Neural cell (in vitro differentiated cells): ENCODE measurements around the gene PLD1. TPM values are rescaled to one million over a fixed set of nuclear protein-coding genes. Genes with fewer than 3 reads are reported as not detected.

Experiments
- H2AFZ ChIP-seq: fragments of 200-600, 300-800 bp; sonication (generic), shearing (Covaris generic); 2 replicates; pipeline ENCODE4 v1.6.0; 2014; ENCODE audit warnings: low read depth, mild to moderate bottlenecking, antibody characterized with exemption, low read length, moderate library complexity
- H3F3A ChIP-seq: fragments of 200-600 bp; shearing (Covaris generic); 2 replicates; pipeline ENCODE4 v1.6.1; 2016; ENCODE audit warnings: mild to moderate bottlenecking, moderate library complexity, mixed read lengths, antibody characterized with exemption, low read length; ENCODE audit not compliant: insufficient read depth, poor library complexity, severe bottlenecking
- H3K27ac ChIP-seq: fragments of 200-600, 300-800 bp; sonication (generic), shearing (Covaris generic); 2 replicates; pipeline ENCODE4 v1.5.1; 2014; ENCODE audit warnings: mild to moderate bottlenecking, low read length, moderate library complexity
- H3K27me3 ChIP-seq: fragments of 300-800, 200-600 bp; sonication (generic), shearing (Covaris generic); 2 replicates; pipeline ENCODE4 v1.6.0; 2014; ENCODE audit warnings: mild to moderate bottlenecking, low read depth, low read length, moderate library complexity; ENCODE audit not compliant: insufficient read depth
- H3K36me3 ChIP-seq: fragments of 300-800, 200-600 bp; sonication (generic), shearing (Covaris generic); 2 replicates; pipeline ENCODE4 v1.5.1; 2014; ENCODE audit warnings: mild to moderate bottlenecking, antibody characterized with exemption, low read length, moderate library complexity; ENCODE audit not compliant: insufficient read depth
- H3K4me2 ChIP-seq: fragments of 300-800, 200-600 bp; sonication (generic), shearing (Covaris generic); 2 replicates; pipeline ENCODE4 v1.6.0; 2014; ENCODE audit warnings: mild to moderate bottlenecking, low read length
- H3K4me3 ChIP-seq: fragments of 300-800, 200-600 bp; sonication (generic), shearing (Covaris generic); 2 replicates; pipeline ENCODE4 v1.5.1; 2014; ENCODE audit warnings: mild to moderate bottlenecking, low read length, moderate library complexity
- H3K79me2 ChIP-seq: fragments of 200-600 bp; shearing (Covaris generic); replicated peaks from 2 replicates; pipeline ENCODE4 v1.6.0; 2014; ENCODE audit warnings: mild to moderate bottlenecking, low read length, moderate library complexity; ENCODE audit not compliant: insufficient read depth
- H3K9ac ChIP-seq: fragments of 300-800, 200-600 bp; sonication (generic), shearing (Covaris generic); 2 replicates; pipeline ENCODE4 v1.6.1; 2016; ENCODE audit warnings: mild to moderate bottlenecking, low read length, mixed read lengths
- H3K9me2 ChIP-seq: fragments of 200-600 bp; shearing (Covaris generic); 2 replicates; pipeline ENCODE4 v1.6.1; 2016; ENCODE audit warnings: mild to moderate bottlenecking, low read length, mixed read lengths; ENCODE audit not compliant: insufficient read depth
- H3K9me3 ChIP-seq: fragments of 200-600, 300-800 bp; sonication (generic), shearing (Covaris generic); 2 replicates; pipeline ENCODE4 v1.6.1; 2016; ENCODE audit warnings: mild to moderate bottlenecking, mixed run types, low read length, moderate library complexity, mixed read lengths
- H4K20me1 ChIP-seq: fragments of 200-600 bp; shearing (Covaris generic); 2 replicates; pipeline ENCODE4 v1.6.1; 2016; ENCODE audit warnings: mild to moderate bottlenecking, mixed run types; ENCODE audit not compliant: insufficient read depth
- EP300 ChIP-seq: fragments of 450-650 bp; conservative IDR thresholded peaks from 2 replicates; pipeline ENCODE4 v1.6.1; 2014; ENCODE audit warnings: antibody characterized with exemption, mild to moderate bottlenecking, moderate library complexity; ENCODE audit not compliant: poor library complexity, severe bottlenecking
- EZH2 ChIP-seq: fragments of 200-600, 300-800 bp; shearing (Covaris generic), sonication (generic); IDR thresholded peaks from 2 replicates; pipeline ENCODE4 v1.6.1; 2014; ENCODE audit warnings: antibody characterized with exemption, low read length, borderline replicate concordance, mild to moderate bottlenecking; ENCODE audit not compliant: insufficient read depth, poor library complexity, severe bottlenecking
- MXI1 ChIP-seq: fragments of 450-650 bp; conservative IDR thresholded peaks from 2 replicates; pipeline ENCODE4 v1.6.1; 2014; ENCODE audit warnings: antibody characterized with exemption, mild to moderate bottlenecking; ENCODE audit not compliant: poor library complexity, severe bottlenecking
- POLR2AphosphoS5 ChIP-seq: IDR thresholded peaks from 2 replicates; pipeline ENCODE4 v1.6.1; 2012
- RAD21 ChIP-seq: fragments of 450-650 bp; conservative IDR thresholded peaks from 2 replicates; pipeline ENCODE4 v1.6.1; 2014; ENCODE audit warnings: antibody characterized with exemption, mild to moderate bottlenecking, moderate library complexity
- SMC3 ChIP-seq: fragments of 450-650 bp; conservative IDR thresholded peaks from 2 replicates; pipeline ENCODE4 v1.6.1; 2014; ENCODE audit warnings: antibody characterized with exemption, mild to moderate bottlenecking, moderate library complexity; ENCODE audit not compliant: poor library complexity
- TAF1 ChIP-seq: IDR thresholded peaks from 2 replicates; pipeline ENCODE4 v1.6.1; 2012; ENCODE audit warnings: low read depth
- polyA plus RNA-seq: library from polyadenylated mRNA; depleted of rRNA; stranded (reverse); fragments of >200 nt; gene quantifications from 2 replicates; pipeline ENCODE4 v1.2.3, GENCODE V29; 2014
- TF ChIP-seq, protein P1 (sequence below): fragments of 450-650 bp; IDR thresholded peaks from 2 replicates; pipeline ENCODE4 v1.5.1; 2014; ENCODE audit warnings: antibody characterized with exemption, mild to moderate bottlenecking, moderate library complexity; ENCODE audit not compliant: poor library complexity, severe bottlenecking
- TF ChIP-seq, protein P2 (sequence below): IDR thresholded peaks from 2 replicates; pipeline ENCODE4 v1.6.1; 2012; ENCODE audit warnings: borderline replicate concordance

Gene PLD1
- polyA plus RNA-seq, 1 donor from 2014 or later = 0.06 TPM

DNA sequence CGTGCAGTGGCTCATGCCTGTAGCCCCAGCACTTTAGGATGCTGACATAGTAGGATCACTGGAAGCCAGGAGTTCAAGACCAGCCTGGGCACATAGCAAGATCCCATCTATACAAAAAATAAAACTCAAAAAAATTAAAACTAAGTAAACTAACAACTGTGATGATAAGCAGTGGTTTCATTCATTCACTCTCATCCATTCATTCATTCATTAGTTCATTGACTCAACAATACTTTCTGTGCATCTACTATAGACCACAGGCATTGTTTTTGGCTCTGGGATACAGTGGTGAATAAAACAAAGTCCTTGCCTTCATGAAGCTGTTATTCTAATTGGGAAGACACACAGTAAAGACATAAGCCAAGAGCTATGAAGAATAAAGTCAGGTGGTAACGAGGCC is 25.3 kb upstream of the PLD1 start:
- no peaks in the 10 kb centered on the region for H4K20me1 ChIP-seq
- TF ChIP-seq, protein P1, sequence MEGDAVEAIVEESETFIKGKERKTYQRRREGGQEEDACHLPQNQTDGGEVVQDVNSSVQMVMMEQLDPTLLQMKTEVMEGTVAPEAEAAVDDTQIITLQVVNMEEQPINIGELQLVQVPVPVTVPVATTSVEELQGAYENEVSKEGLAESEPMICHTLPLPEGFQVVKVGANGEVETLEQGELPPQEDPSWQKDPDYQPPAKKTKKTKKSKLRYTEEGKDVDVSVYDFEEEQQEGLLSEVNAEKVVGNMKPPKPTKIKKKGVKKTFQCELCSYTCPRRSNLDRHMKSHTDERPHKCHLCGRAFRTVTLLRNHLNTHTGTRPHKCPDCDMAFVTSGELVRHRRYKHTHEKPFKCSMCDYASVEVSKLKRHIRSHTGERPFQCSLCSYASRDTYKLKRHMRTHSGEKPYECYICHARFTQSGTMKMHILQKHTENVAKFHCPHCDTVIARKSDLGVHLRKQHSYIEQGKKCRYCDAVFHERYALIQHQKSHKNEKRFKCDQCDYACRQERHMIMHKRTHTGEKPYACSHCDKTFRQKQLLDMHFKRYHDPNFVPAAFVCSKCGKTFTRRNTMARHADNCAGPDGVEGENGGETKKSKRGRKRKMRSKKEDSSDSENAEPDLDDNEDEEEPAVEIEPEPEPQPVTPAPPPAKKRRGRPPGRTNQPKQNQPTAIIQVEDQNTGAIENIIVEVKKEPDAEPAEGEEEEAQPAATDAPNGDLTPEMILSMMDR = no peak
- TF ChIP-seq, protein P2, sequence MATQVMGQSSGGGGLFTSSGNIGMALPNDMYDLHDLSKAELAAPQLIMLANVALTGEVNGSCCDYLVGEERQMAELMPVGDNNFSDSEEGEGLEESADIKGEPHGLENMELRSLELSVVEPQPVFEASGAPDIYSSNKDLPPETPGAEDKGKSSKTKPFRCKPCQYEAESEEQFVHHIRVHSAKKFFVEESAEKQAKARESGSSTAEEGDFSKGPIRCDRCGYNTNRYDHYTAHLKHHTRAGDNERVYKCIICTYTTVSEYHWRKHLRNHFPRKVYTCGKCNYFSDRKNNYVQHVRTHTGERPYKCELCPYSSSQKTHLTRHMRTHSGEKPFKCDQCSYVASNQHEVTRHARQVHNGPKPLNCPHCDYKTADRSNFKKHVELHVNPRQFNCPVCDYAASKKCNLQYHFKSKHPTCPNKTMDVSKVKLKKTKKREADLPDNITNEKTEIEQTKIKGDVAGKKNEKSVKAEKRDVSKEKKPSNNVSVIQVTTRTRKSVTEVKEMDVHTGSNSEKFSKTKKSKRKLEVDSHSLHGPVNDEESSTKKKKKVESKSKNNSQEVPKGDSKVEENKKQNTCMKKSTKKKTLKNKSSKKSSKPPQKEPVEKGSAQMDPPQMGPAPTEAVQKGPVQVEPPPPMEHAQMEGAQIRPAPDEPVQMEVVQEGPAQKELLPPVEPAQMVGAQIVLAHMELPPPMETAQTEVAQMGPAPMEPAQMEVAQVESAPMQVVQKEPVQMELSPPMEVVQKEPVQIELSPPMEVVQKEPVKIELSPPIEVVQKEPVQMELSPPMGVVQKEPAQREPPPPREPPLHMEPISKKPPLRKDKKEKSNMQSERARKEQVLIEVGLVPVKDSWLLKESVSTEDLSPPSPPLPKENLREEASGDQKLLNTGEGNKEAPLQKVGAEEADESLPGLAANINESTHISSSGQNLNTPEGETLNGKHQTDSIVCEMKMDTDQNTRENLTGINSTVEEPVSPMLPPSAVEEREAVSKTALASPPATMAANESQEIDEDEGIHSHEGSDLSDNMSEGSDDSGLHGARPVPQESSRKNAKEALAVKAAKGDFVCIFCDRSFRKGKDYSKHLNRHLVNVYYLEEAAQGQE = no peak
- TF ChIP-seq POLR2AphosphoS5 (no peak), TAF1 (no peak), EZH2 (no peak), EP300 (no peak), RAD21 (no peak)
- no peak overlapping the region for H3K27ac ChIP-seq
- H3K27me3 ChIP-seq = no peaks in the 10 kb centered on the region
- no peaks in the 10 kb centered on the region for H3K36me3 ChIP-seq
- no peaks in the 10 kb centered on the region for H3K9me3 ChIP-seq
- no peaks in the 10 kb centered on the region for H3F3A ChIP-seq
- H3K79me2 ChIP-seq = no peaks in the 10 kb centered on the region
- no peak overlapping the region for H3K4me2 ChIP-seq
- no peak overlapping the region for H3K4me3 ChIP-seq
- H3K9me2 ChIP-seq = no peaks in the 10 kb centered on the region
- no peak overlapping the region for H3K9ac ChIP-seq
- H2AFZ ChIP-seq = no peak overlapping the region

DNA sequence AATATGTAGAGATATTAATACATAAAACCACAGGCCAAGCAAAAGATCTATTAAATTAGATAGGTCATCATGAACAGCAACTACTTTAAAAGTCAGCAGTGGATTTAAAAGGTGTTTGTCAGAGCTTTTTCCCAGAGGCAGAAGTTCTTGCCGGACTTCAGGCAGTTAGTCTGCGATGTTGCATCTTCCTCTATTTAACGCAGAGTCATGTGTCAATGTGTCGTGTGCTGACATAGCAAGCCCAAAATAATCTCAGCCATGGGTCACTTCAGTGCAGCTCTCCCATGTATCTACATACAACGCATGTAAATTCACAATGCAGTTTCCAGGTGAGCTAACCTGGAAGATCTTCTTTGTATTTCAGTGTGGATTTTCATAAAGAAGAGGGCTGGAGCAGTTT is 24.8 kb upstream of the PLD1 start:
- Histone ChIP-seq H3K9me3 (no peaks in the 10 kb centered on the region), H3K9ac (no peak overlapping the region), H3F3A (no peaks in the 10 kb centered on the region), H3K27ac (no peak overlapping the region), H4K20me1 (no peaks in the 10 kb centered on the region), H3K27me3 (no peaks in the 10 kb centered on the region), H3K4me3 (no peak overlapping the region), H2AFZ (no peak overlapping the region), H3K4me2 (no peak overlapping the region), H3K36me3 (no peaks in the 10 kb centered on the region), H3K9me2 (no peaks in the 10 kb centered on the region), H3K79me2 (no peaks in the 10 kb centered on the region)
- TF ChIP-seq RAD21 (no peak), TAF1 (no peak), MXI1 (no peak), POLR2AphosphoS5 (no peak), EP300 (no peak), SMC3 (no peak), EZH2 (no peak)
- TF ChIP-seq, protein P1 = no peak
- TF ChIP-seq, protein P2 = no peak
